ENCODE results near the gene CD38.

Gene CD38

DNA sequence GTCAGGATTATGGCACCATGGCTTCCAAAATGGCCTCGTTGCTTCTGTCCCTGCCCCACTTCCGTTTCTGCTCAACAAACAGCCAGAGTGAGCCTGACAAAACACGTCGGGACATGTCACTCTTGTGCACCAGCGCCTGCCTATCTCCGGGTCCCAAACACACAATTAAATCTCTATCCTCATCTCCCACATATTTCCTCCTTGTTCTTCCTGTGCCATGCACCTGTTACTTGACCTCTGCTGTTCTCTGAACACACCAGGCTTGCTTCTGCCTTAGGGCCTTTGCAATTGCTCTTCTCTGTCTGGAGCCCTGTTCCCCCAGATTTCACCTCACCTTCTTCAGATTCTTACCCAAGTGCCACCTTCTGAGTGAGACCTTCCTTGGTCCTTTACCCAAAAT, 12.7 kb upstream of the CD38 start:
- DNase-seq: no peak

DNA sequence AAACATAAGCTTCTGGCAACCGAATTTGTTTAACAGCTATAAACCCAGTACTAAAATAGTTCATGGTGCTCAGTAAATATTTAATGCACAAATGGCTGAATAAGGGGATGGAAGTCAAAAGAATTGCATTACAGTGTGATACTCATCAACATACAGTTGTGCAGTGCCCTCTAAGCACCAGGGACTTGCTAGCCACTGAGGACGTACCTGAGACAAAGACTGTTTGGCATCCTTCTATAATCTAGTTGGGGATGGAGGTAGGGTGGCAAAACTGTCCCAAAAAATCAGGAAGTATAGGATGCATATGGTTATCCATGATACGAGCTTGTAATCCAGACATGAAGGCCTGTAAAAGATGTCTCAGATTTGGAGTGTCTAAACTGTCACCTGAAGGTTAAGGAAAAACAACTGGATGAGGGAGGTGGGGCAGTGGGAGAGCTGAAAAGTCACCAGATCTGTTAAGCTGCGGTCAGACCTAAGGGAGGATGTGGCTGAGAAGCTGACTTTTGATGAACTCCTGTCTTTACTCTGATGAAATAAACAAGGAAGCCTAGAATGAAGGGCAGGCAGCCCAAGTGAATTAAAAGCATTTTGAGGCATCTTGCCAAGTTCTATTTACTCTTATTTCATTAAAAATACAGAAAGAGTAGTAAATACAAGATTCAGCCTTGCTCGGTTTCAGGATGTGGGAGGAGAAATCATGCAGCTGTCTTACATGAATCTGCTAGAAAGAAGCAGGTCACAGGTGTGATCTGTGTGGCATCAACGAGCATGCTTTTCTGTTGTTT, 12.0 kb upstream of the CD38 start:
- DNase-seq: no peak

DNA sequence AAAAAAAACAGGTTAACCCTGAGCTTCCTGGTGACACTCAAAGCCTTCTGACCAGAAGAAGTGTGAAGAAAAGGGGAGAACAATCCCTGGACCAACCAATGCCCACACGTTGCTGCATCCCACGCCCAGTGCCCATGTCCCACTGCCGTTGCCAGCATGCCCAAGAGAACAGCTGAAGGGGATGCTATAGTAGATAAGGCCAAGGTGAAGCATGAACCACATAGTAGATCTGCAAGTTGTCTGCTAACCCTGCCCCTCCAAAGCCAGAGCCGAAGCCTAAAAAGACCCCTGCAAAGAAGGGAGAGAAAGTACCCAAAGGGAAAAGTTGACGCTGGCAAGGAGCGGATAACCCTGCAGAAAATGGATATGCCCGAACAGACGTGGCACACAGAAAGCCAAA, 11.3 kb upstream of the CD38 start:
- no peak for DNase-seq

DNA sequence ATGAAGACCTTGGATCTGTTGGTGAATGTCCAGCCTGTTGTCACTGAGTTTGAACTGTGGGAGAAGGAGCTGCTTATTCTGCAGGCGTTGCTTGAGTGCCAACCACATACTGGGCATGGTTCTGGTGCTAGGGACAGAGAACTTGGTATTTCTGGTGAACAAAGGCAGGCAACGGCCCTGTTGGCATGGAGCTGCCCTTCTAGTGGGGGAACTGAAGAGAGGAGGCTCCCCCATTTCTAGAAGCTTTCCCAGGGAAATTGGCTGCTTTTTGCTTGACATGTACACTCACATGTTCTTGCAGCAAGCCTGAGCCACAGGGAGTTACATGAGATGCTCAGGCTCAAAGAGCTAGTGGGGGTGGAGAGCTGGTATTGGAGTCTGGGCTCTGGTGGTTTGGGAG, 8.9 kb upstream of the CD38 start:
- no peak for DNase-seq

DNA sequence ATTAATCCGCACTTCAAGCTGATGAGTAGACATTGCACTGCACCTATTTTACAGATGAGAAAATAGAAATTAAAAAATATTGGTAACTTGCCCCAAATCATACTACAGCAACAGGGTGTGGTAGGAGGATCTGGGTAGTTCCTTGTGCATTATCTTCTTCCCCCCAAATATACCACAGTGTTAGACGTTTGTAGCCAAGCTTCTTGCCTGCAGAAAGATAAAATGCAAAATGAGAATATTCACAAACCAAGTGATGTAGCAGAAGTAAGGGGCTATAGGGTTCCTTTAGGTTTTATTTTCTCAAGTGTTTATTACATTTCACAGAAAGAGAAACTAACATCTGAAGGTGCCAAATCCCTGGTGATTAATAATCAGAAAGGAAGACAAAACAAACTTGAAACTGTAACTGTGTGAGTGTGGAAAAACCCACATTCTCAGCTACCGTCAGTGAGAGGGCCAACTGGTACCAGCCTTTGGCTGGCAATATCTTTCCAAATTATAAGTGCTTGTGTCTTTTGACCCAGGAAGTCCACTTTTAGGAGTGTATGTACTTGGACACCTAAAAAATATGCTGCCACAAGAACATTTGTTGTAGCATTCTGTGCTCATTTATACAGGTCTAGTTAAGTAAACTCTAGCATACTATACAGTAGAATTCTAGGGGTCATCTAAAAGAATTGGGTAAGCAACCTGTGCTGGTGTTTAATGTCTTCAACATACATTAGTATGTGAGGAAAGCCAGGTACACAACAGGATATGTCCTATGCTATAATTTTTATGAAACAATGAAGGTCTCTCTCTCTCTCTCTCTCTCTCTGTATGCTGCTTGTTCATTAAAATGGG, 6.7 kb upstream of the CD38 start:
- peak; percentile 43 for DNase-seq

DNA sequence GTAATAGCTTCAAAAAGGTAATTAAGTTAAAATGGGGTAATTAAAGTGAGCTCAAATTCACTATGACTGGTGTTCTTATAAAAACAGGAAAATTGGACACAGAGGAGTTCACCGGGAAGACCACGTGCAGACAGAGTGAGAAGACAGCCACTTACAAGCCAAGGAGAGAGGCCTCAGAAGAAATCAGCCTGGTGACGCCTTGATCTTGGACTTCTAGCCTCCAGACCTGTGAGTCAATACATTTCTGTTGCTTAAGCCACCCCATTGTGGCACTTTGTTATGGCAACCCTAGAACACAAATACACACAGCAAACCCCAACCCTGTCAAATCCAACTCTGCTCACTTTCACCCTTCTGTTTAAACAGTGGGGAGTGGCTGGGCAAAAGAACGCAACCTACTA, 4.1 kb upstream of the CD38 start:
- DNase-seq: no peak

DNA sequence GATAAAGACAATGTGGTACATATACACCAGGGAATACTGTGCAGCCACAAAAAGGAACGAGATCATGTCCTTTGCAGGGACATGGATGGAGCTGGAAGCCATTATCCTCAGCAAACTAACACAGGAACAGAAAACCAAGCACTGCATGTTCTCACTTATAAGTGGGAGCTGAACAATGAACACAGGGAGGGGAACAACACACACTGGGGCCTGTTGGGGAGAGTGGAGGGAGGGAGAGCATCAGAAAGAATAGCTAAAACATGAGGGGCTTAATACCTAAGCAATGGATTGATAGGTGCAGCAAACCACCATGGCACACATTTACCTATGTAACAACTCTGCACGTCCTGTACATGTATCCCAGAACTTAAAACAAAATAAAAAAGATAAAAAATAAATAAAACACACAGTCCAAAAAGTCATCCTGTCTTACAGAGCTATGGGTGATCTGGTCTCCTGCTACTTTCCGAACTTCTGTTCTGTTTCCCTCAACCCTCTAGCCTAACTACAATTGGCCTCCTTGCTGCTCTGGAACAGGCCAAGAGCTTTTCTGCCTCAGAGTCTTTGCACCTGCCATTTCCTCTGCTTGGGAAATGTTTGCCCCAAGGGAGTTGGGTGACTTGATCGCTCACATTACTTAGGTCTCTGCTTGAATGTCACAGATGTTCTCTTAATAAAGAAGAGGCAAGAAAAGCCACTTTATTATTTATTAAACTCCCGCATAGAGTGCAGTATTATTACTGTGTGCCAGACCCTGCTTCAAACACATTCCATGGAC, 1.1 kb upstream of the CD38 start:
- no peak for DNase-seq

DNA sequence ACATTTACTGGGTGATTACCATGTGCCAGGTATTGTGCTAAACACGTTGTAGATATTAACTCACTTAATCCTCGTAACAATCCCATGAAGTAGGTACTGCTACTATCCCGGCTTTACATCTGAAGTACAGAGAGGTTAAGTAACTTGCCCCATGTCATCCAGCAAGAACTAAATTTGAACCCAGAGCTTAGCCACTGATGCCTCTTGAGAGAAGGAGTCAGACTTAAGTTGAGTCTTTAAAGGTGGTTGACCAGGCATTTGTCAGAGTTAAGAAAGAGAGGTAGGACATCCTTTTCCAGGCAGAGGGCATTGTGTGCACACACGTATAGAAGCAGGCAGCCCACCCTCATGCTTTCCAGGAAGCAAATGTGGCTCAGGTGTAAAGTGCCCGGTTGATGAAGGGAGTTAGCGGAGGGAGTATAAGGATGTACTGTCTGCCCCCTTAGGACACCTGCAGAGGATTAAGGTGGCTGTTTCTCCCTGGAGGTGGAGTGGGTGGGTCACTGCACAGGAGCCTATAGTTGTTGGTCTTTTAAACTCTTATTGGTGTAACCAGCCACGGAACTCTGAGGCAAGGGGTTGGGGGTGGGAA, 335 bp upstream of the CD38 start:
- no peak for DNase-seq

DNA sequence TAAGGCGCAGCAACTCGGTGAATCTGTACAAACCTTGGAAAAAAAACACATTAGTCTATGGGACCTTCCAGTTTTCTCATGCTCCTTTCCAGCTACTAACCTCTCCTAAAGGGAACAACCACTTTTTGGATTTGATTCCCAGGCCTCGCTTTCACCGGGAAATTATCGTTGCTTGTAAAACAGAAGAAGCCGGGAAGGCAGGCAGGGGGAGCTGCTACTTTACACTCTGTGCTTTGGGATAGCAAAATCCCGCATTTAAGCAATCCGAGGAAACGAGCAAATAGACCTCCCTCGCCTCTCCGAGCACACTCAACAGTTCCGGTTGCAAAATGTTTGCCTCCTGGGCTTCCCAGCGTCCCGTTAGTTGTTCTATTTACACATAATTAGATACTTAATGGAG, 1.2 kb downstream of the CD38 start:
- DNase-seq: no peak

DNA sequence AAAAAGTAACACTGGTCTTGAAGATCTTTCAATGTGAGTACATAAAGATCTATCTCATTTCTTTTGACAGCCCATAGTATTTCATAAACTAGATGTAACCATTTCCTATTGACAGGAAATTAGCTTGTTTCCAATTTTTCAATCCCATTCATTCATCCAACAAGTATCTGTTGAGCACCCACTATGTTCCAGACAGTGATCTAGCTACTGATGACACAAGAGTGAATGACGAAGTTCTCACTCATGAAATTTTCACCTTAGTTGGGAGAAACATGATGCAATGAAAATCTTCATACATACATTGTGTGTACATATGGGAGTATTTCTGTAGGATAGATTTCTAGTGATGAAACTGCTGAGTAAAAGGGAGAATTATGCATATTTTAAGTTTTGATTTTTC, 1.7 kb downstream of the CD38 start:
- DNase-seq: no peak

DNA sequence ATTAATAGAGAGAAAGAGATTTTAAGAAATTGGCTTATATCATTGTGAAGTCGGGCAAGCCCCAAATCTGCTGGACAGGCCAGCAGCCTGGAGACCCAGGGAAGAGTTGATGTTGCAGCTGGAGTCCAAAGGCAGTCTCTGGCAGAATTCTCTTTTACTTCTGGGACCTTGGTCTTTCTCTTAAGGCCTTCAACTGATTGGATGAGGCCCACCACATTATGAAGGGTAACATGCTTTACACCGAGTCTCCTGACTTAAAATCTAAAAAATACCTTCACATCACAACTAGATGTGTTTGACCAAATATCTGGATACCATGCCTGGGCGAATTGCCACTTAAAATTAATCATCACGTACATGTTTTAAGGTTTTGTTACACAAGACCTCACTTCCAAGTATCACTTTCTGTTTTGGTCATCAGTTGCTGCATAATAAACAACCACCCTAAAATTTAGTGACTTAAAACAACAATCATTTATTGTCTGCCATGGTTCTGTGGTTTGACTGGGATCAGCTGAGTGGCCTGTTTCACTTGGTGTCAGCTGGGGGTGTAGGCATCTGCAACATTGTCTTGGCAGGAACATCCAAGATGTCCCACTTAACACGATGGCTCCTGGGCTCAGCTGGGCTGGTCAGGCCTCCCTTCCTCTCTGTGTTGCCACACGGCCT, 3.4 kb downstream of the CD38 start:
- peak; percentile 58 for DNase-seq

DNA sequence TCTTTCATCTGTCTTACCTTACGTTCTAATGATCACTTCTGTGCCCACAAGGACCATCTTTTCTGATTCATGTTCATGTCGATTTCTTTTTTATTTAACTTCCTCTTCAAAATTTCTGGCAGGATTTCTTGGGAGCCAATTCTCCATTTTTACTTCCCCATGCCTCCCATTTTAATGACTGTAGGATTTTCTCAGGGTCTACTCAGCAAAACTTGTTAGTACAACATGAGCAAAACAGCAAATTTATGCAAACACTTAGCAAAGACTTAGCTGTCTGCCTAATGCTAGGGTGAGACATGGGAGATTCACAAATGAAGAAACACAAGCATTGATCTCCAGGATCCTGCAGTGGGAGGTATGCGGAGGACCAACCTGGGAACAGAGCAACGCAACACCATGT, 5.5 kb downstream of the CD38 start:
- DNase-seq: no peak

DNA sequence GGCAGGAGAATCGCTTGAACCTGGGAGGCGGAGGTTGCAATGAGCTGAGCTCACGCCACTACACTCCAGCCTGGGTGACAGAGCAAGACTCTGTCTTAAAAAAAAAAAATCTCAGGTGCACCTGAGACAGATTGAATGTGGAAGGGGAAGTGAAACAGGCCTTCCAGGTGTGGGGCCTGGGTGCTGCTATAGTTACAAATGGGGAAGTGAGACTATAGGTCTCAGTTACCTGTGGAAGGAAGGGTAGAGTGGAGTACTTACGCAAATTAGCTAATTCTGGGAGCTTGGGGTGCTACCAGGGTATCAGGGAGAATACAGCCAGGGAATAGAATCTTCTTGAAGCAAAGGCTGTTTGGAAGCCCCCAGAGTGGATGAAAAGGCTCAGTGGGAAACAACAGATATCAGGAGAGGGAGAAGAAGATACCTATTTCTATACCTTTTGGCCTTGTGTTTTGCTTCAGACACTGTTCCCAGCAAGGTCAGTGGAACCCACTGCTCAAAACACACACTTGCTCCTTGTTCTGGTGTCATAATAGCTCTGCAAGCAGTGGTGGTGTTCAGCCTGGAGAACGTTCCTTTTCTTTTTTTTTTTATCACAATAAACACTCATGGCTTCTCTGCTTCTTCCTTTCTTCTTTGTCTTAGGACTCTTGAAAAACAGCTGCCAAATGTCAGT, 7.0 kb downstream of the CD38 start:
- no peak for DNase-seq

DNA sequence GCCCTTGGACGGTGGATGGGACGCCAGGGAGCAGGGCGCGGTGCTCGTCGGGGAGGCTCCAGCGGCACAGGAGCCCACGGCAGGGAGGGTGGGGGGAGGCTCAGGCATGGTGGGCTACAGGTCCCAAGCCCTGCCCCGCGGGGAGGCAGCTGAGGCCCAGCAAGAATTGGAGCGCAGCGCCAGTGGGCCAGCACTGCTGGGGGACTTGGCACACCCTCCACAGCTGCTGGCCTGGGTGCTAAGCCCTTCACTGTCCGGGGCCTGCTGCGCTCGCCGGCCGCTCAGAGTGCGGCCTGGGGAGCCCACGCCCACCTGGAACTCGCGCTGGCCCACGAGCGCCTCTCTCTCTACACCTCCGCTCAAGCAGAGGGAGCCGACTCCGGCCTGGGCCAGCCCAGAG, 8.6 kb downstream of the CD38 start:
- DNase-seq: no peak

DNA sequence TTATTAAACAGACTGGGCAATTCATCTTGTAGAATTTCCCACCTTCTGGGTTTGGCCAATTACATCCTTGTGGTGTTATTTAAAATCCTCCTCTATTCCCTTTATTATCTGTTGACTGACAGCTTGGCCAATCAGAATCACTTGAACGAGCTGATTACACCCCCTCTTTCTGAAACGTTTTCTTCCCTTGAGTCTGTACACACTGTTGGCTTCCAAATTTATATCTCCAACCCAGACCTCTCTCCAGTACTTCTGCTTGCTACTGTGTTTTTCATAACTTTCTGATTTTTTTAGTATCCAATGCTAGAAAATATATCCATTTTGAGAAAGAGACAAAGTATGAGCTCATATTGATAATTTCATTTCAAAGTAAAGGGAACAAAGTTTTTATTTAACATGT, 14.8 kb downstream of the CD38 start:
- no peak for DNase-seq

DNA sequence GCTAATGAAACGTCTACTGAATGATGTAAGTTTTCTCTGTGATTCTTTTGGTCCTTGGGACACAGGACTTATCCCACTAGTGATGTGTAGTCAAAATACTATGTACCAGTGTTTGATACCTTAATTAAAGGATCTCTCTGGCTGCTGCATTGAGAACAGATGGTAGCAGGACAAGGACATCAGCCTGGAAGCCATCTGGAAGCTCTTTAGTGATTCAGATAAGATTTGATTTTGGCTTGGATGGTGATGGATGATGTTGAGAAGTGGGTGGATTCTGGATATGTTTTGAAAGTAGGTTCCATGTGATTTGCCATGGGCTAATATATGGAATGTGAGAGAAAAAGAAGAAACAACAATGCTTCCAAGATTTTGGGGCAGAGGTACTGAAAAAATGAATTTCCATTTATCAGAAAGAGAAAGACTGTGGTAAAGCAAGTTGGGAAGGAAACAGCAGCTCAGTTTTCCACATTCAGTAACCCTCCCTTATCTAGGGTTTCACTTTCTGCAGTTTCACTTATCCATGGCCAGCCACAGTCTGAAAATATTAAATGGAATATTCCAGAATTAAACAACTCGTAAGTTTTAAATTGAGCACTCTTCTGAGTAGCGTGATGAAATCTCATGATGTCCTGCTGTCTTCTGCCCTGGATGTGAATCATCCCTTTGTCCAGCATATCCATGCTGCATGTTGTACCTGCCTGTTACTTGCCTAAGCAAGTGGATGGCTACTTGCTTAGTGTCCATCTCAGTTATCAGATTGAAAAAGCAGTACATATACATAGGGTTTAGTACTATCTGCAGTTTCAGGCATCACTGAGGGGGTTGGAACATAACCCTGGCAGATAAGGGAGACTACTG, 15.6 kb downstream of the CD38 start:
- DNase-seq: no peak

DNA sequence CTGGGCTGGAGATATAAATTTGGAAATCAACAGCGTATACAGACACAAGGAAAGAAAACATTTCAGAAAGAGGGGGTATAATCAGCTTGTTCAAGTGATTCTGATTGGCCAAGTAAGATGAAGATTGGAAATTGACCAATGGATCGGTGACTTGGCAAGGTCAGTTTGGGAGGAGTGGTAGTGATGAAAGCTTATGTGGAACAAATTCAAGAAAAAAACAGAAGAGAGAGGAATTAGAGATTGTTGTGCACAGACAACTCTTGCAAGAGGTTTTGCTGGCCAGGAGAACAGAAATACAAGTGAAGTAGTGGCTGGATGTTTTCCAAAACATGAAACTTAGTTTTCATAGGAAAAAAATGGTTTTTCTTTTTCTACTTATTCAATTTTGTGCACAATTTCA, 16.3 kb downstream of the CD38 start:
- no peak for DNase-seq

DNA sequence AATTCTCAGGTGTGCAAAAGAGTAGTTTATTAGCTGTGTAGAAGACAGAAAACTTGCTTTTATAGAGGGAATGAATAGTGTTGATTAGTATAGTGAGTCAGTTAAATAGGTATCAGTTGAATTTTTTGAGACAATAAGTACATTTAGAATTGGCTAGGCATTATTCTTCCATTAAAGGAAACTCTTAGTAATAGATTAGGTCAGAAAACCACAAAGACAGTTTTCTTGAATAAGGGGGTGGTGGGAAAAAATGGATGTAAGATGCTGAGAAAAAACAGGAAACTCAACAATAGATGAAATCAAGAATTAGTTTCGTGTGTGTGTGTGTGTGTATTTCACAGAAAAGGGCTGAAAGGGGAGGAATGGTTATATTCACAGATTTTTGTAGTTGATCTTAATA, 16.8 kb downstream of the CD38 start:
- no peak for DNase-seq

DNA sequence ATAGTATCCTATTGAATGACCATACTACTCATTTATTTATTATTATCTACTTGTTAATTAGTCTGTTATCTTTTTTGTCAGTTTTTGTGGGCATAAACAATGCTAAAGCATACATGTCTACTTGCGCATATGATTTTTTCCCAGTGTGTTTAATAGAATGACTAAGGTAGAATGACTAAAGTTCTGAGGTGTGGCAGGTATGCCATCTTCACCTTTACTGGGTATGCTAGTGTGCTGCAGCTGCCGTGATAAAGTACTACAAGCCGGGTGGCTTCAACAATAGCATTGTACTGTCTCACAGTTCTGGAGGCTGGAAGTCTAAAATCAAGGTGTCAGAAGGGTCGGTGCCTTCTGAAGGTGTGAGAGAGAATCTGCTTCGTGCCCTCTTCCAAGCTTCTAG, 19.2 kb downstream of the CD38 start:
- DNase-seq: no peak

DNA sequence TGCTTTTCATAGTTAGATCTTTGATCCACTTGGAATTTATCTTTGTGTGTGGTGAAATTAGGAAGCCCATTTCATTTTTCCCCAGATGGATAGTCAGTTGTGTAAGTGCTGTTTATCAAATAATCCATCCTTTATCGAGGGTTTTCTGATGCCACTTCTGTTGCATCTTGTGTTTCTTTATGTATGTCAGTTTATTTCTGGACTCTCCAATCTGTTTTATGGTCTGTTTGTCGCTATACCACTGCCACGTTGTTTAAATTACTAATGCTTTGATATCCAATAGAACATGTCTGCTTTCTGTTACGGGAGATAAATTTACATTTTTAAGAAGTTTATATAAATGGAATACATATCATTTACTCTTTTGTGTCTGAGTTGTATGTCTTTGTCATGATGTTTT, 21.0 kb downstream of the CD38 start:
- no peak for DNase-seq

DNA sequence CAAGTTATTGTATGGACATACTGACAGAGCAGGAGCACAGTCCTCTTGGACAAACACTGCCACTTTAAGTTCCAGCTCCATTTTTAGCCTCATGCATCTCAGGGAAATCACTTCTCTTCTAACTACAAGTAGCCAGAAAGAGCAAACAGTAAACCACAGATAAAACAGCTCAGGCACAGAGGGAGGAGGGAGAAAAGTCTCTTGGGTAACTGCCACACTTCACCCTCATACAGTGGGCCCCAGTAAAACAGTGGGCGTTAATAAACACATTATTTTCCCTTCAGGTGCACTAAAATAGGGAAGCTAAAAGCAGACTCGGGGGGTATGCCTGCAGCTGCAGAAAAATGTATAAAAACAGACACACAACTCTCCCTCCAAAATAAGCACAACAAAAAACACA, 21.6 kb downstream of the CD38 start:
- DNase-seq: no peak

All from activated CD8-positive, alpha-beta memory T cell treated with anti-CD3 and anti-CD28 coated beads, Interleukin-2, amount 50 U/mL, for 48 hours (primary cell).